B cell (primary cell): Measurements from ENCODE around the gene GADD45G. TPM values are rescaled to one million over a fixed set of nuclear protein-coding genes. Genes with fewer than 3 reads are reported as not detected.

Experiments
- ATAC-seq: fragments of 200-7000 bp; cut with Tn5 transposase; one replicate; pipeline ENCODE4 v1.10.0; 2021; ENCODE audit warnings: low read depth, mild to moderate bottlenecking, moderate number of reproducible peaks, moderate library complexity
- CTCF ChIA-PET: fragments of 350-600 bp; sonication (Branson Sonifier 250); formaldehyde crosslinking; loops from one replicate; lab custom pipeline; 2021; ENCODE audit warnings: antibody characterized with exemption, inconsistent platforms; lab: Charles Lee
- POLR2A ChIA-PET: fragments of 350-600 bp; sonication (Branson Sonifier 250); formaldehyde crosslinking; loops from one replicate; lab custom pipeline; 2021; ENCODE audit warnings: antibody characterized with exemption; lab: Charles Lee
- DNase-seq: peaks from one replicate; pipeline ENCODE4 v3.0.0; 2013
- H2AFZ ChIP-seq: 2 replicates; pipeline ENCODE4 v1.6.1; 2012; ENCODE audit warnings: mild to moderate bottlenecking, low read depth, low read length; ENCODE audit not compliant: insufficient read depth, poor library complexity, severe bottlenecking
- H3K27ac ChIP-seq, 2 donors: 1 replicate in 1 of 2; 2 replicates in 1 of 2; pipeline ENCODE4 v1.5.1; 2012 to 2013; ENCODE audit warnings: low read length in 2 of 2, mild to moderate bottlenecking in 2 of 2, moderate library complexity in 1 of 2
- H3K27me3 ChIP-seq, 4 experiments: fragments of 200-600 bp in 1 of 4; sonication (generic) in 1 of 4; replicated peaks in 1 of 4; 1 replicate in 2 of 4; 2 replicates in 2 of 4; pipeline versions ENCODE4 v1.6.1 to v1.7.0; 2013 to 2016; ENCODE audit warnings: low read length in 3 of 4, mild to moderate bottlenecking in 2 of 4, mixed read lengths in 1 of 4, moderate library complexity in 1 of 4; ENCODE audit not compliant: insufficient read depth in 4 of 4, control insufficient read depth in 3 of 4; ENCODE audit errors: control extremely low read depth in 1 of 4
- H3K36me3 ChIP-seq, 2 experiments: replicated peaks in 1 of 2; 1 replicate in 1 of 2; 2 replicates in 1 of 2; pipeline versions ENCODE4 v1.6.1 to v1.7.1; 2013; ENCODE audit warnings: low read length in 1 of 2; ENCODE audit not compliant: insufficient read depth in 2 of 2, control insufficient read depth in 1 of 2; ENCODE audit errors: control extremely low read depth in 1 of 2, extremely low read depth in 1 of 2
- H3K4me1 ChIP-seq, 2 donors: fragments of 200-600 bp in 1 of 2; sonication (generic) in 1 of 2; 1 replicate in 1 of 2; 2 replicates in 1 of 2; pipeline versions ENCODE4 v1.5.1 to v1.6.1; 2013 to 2017; ENCODE audit warnings: low read length in 2 of 2; ENCODE audit not compliant: control insufficient read depth in 2 of 2, insufficient read depth in 2 of 2
- H3K4me2 ChIP-seq: replicated peaks from 2 replicates; pipeline ENCODE3; 2012; ENCODE audit warnings: mild to moderate bottlenecking, low read depth, low read length; ENCODE audit not compliant: poor library complexity, severe bottlenecking
- H3K4me3 ChIP-seq, 5 experiments: fragments of 200-600 bp in 1 of 5; sonication (generic) in 1 of 5; 1 replicate in 3 of 5; 2 replicates in 2 of 5; pipeline versions ENCODE4 v1.5.1 to v1.7.0; 2011 to 2016; ENCODE audit warnings: low read length in 4 of 5, mild to moderate bottlenecking in 4 of 5, low read depth in 2 of 5, control low read depth in 1 of 5, moderate library complexity in 1 of 5; ENCODE audit not compliant: insufficient read depth in 1 of 5; ENCODE audit errors: control extremely low read depth in 1 of 5, extremely low read depth in 1 of 5
- H3K79me2 ChIP-seq: fragments of 200-600 bp; sonication (generic); one replicate; pipeline ENCODE4 v1.6.0; 2016; ENCODE audit warnings: low read length; ENCODE audit not compliant: control insufficient read depth, insufficient read depth
- H3K9ac ChIP-seq: fragments of 200-600 bp; sonication (generic); 2 replicates; pipeline ENCODE4 v1.6.1; 2017; ENCODE audit warnings: mild to moderate bottlenecking, low read length, moderate library complexity
- H3K9me3 ChIP-seq, 3 donors: one replicate each; pipeline versions ENCODE4 v1.6.1 to v1.7.1; 2013; ENCODE audit warnings: low read length in 2 of 3; ENCODE audit not compliant: control insufficient read depth in 2 of 3, insufficient read depth in 1 of 3; ENCODE audit errors: control extremely low read depth in 1 of 3
- H4K20me1 ChIP-seq: 2 replicates; pipeline ENCODE4 v1.6.0; 2012; ENCODE audit warnings: mild to moderate bottlenecking, low read length; ENCODE audit not compliant: insufficient read depth, control insufficient read depth, poor library complexity, severe bottlenecking
- H3K27ac Mint-ChIP-seq: one replicate; pipeline ENCODE4 v1.8.0; 2021; ENCODE audit warnings: mixed read lengths
- H3K27me3 Mint-ChIP-seq: one replicate; pipeline ENCODE4 v1.8.0; 2021; ENCODE audit warnings: mixed read lengths
- H3K4me1 Mint-ChIP-seq: one replicate; pipeline ENCODE4 v1.8.0; 2021; ENCODE audit warnings: mixed read lengths
- H3K4me3 Mint-ChIP-seq: one replicate; pipeline ENCODE4 v1.8.0; 2021; ENCODE audit warnings: mixed read lengths
- H3K9me3 Mint-ChIP-seq: one replicate; pipeline ENCODE4 v1.8.0; 2022; ENCODE audit warnings: mixed read lengths; ENCODE audit not compliant: insufficient read depth
- CTCF ChIP-seq: fragments of 200-600 bp; IDR thresholded peaks from one replicate; pipeline ENCODE4 v1.8.0; 2022; ENCODE audit warnings: antibody characterized with exemption, mild to moderate bottlenecking
- EZH2 ChIP-seq: IDR thresholded peaks from 2 replicates; pipeline ENCODE4 v1.6.1; 2012; ENCODE audit warnings: borderline replicate concordance, low read depth, mild to moderate bottlenecking, moderate library complexity, low read length; ENCODE audit not compliant: insufficient read depth, poor library complexity, severe bottlenecking
- WGBS: methylation state at CpG from one replicate; pipeline ENCODE4 v1.1.5; 2013; ENCODE audit warnings: missing lambda C conversion rate; ENCODE audit not compliant: insufficient coverage; 5-methylcytosine and 5-hydroxymethylcytosine counted together
- intact Hi-C: fragments of 100-400 bp; cut with micrococcal nuclease; formaldehyde crosslinking; loops from one replicate; pipeline ENCODE4 v1.10.0; 2022
- polyA plus RNA-seq: library from polyadenylated mRNA; depleted of rRNA; stranded (reverse); fragments of >200 nt; gene quantifications from 2 replicates; pipeline ENCODE4 v1.2.3, GENCODE V29; 2012
- total RNA-seq, 2 donors: library from RNA; stranded (reverse); fragments of 120-200 nt in 1 of 2; gene quantifications; 1 replicate in 1 of 2; 2 replicates in 1 of 2; pipeline versions ENCODE4 v1.2.3 to v1.2.4, GENCODE V29; 2013 to 2022

The GADD45G gene
- total and polyA plus RNA-seq, 2 donors (not counting 1 experiment from before 2014, with no cell fraction given) = 4.3 to 5.9 TPM

DNA sequence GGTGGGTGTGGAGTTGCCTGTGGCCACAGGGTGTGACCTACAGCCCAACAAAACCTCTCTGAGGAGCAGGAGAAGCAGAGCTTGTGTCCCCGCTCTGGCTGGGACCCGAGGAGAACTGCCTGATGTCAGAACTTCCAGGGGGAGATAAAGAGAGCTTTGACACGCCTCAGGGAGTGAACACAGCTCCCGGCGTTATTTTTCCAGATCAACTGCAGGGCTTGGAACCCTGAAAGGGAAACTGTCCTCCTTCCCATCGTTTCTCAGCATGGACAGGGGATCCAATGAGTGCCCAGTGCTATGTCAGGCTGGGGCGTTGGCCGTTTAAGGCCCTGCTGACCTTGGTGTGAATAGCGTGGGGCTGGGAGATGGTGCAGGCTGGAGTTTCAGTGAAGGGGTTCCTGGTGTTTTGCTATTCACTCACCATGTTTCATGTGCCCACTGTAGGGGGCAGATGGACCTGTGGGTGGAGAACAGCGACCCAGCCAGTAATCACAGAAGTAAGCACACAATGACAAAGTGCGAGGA, 22.0 kb downstream of the GADD45G start:
- ChIA-PET CTCF (interaction anchor here (0.8 to 1.1 kb wide), 3 partner anchors 50 to 478 kb away, joined by 3 read pairs; no protein-coding TSS in a partner anchor), POLR2A (no interaction called here)
- intact Hi-C loops = no loop called here
- Histone ChIP-seq H3K36me3 (no peaks in the 10 kb centered on the region), H3K9ac (no peak overlapping the region), H2AFZ (no peak overlapping the region), H3K79me2 (no peaks in the 10 kb centered on the region), H3K4me2 (no peak overlapping the region), H4K20me1 (no peaks in the 10 kb centered on the region), H3K27ac (no peak overlapping the region), H3K4me3 (no peak overlapping the region), H3K27me3 (peaks cover 0 to 8% (median 3%) of the 10 kb centered on the region in 4 experiments), H3K4me1 (no peaks in the 10 kb centered on the region), H3K9me3 (peaks cover 0 to 3% (median 0%) of the 10 kb centered on the region in 3 donors)
- Mint-ChIP-seq H3K9me3 (no peaks in the 10 kb centered on the region), H3K4me3 (no peak overlapping the region), H3K27me3 (peaks cover 7% of the 10 kb centered on the region), H3K4me1 (no peaks in the 10 kb centered on the region), H3K27ac (no peak overlapping the region)
- ATAC-seq (no peak), DNase-seq (no peak)
- WGBS = 93% methylated on average over 10 of the region's 11 CpGs
- no peak for TF ChIP-seq EZH2
- no peak for TF ChIP-seq CTCF

GRCh38 chr9:89628601-89629000, 23.8 kb downstream of the GADD45G start:
- intact Hi-C loops = no loop called here
- POLR2A ChIA-PET = interaction anchor here (0.6 kb wide), 1 partner anchor 49 kb away, joined by 5 read pairs; no protein-coding TSS in a partner anchor

More at GRCh38 chr9:89628601-89629000, 23.8 kb downstream of the GADD45G start:
- Histone ChIP-seq H2AFZ (no peak overlapping the region), H3K27me3 (peaks cover 0 to 10% (median 3%) of the 10 kb centered on the region in 4 experiments), H3K4me3 (no peak overlapping the region), H3K79me2 (no peaks in the 10 kb centered on the region), H3K27ac (no peak overlapping the region), H3K4me2 (no peak overlapping the region), H3K36me3 (no peaks in the 10 kb centered on the region), H3K9me3 (peaks cover 0 to 3% (median 0%) of the 10 kb centered on the region in 3 donors), H4K20me1 (no peaks in the 10 kb centered on the region), H3K4me1 (no peaks in the 10 kb centered on the region), H3K9ac (no peak overlapping the region)
- DNase-seq (no peak), ATAC-seq (no peak)
- H3K27ac Mint-ChIP-seq = no peak overlapping the region
- CTCF ChIA-PET = interaction anchor here (0.7 to 1.7 kb wide), 4 partner anchors 12 to 473 kb away, joined by 3 to 5 read pairs (median 3); no protein-coding TSS in a partner anchor
- H3K4me3 Mint-ChIP-seq = no peak overlapping the region
- no peaks in the 10 kb centered on the region for H3K9me3 Mint-ChIP-seq
- peaks cover 7% of the 10 kb centered on the region for H3K27me3 Mint-ChIP-seq
- TF ChIP-seq CTCF (no peak), EZH2 (no peak)
- 82% methylated on average over 1 of the region's 2 CpGs for WGBS
- H3K4me1 Mint-ChIP-seq = no peaks in the 10 kb centered on the region
